Caco-2 (cell line): Measurements from ENCODE around the gene CCDC28B. TPM values are rescaled to one million over a fixed set of nuclear protein-coding genes. Genes with fewer than 3 reads are reported as not detected.
A peak's percentile ranks its signal among the peaks of the same experiment; 100 is the strongest.

ENCODE experiments used
- BruUV-seq: library from RNA; stranded (reverse); fragments of 400-500 nt; replicated peaks from 2 replicates; lab custom pipeline; 2021; lab: Mats Ljungman, UMichigan
- CTCF ChIA-PET: fragments of 300-600 bp; sonication (Branson Sonifier 250); formaldehyde crosslinking; loops from one replicate; lab custom pipeline; 2022; ENCODE audit warnings: antibody characterized with exemption; lab: Charles Lee
- POLR2A ChIA-PET: fragments of 300-600 bp; sonication (Branson Sonifier 250); formaldehyde crosslinking; loops from one replicate; lab custom pipeline; 2022; ENCODE audit warnings: antibody characterized with exemption; lab: Charles Lee
- DNase-seq, 2 experiments: peaks; one replicate each; pipeline versions ENCODE4 v3.0.0 to v3.0.0-alpha.2; 2020 to 2022
- H3K27me3 ChIP-seq: replicated peaks from 2 replicates; pipeline ENCODE4 v1.6.0; 2011; ENCODE audit warnings: low read length; ENCODE audit not compliant: control insufficient read depth, insufficient read depth
- H3K36me3 ChIP-seq: 2 replicates; pipeline ENCODE4 v1.5.1; 2011; ENCODE audit warnings: low read length; ENCODE audit not compliant: control insufficient read depth, insufficient read depth
- H3K4me1 ChIP-seq: fragments of 250-450 bp; sonication (Bioruptor Pico); 2 replicates; pipeline ENCODE4 v1.5.1; 2020; ENCODE audit warnings: mild to moderate bottlenecking
- H3K4me3 ChIP-seq: 2 replicates; pipeline ENCODE4 v1.5.1; 2011; ENCODE audit warnings: low read depth, mild to moderate bottlenecking, control low read depth, low read length
- H3K9me3 ChIP-seq: fragments of 250-450 bp; sonication (Bioruptor Pico); 2 replicates; pipeline ENCODE4 v1.5.1; 2020; ENCODE audit warnings: mild to moderate bottlenecking, moderate library complexity
- H3K27ac Mint-ChIP-seq: one replicate; pipeline ENCODE4 v1.8.0; 2022; ENCODE audit warnings: mixed read lengths; ENCODE audit not compliant: unreplicated experiment
- H3K27me3 Mint-ChIP-seq: one replicate; pipeline ENCODE4 v1.8.0; 2022; ENCODE audit warnings: mixed read lengths; ENCODE audit not compliant: insufficient read depth, unreplicated experiment
- H3K36me3 Mint-ChIP-seq: one replicate; pipeline ENCODE4 v1.8.0; 2022; ENCODE audit warnings: mild to moderate bottlenecking, mixed read lengths; ENCODE audit not compliant: insufficient read depth, unreplicated experiment
- H3K4me1 Mint-ChIP-seq: one replicate; pipeline ENCODE4 v1.8.0; 2022; ENCODE audit warnings: low read depth, mixed read lengths; ENCODE audit not compliant: unreplicated experiment
- H3K4me3 Mint-ChIP-seq: one replicate; pipeline ENCODE4 v1.8.0; 2022; ENCODE audit warnings: mild to moderate bottlenecking, moderate library complexity, mixed read lengths; ENCODE audit not compliant: unreplicated experiment
- H3K9me3 Mint-ChIP-seq: one replicate; pipeline ENCODE4 v1.8.0; 2022; ENCODE audit warnings: mixed read lengths; ENCODE audit not compliant: unreplicated experiment
- CTCF ChIP-seq, 2 experiments: fragments of 200-600 bp in 1 of 2; IDR thresholded peaks; 1 replicate in 1 of 2; 2 replicates in 1 of 2; pipeline versions ENCODE4 v1.5.1 to v1.8.0; 2011 to 2022; ENCODE audit warnings: antibody characterized with exemption in 1 of 2, control low read depth in 1 of 2, inconsistent platforms in 1 of 2, low read depth in 1 of 2, low read length in 1 of 2, mild to moderate bottlenecking in 1 of 2, moderate library complexity in 1 of 2; ENCODE audit not compliant: insufficient read depth in 1 of 2, severe bottlenecking in 1 of 2, unreplicated experiment in 1 of 2
- intact Hi-C: fragments of 100-400 bp; cut with micrococcal nuclease; formaldehyde crosslinking; loops from one replicate; pipeline ENCODE4 v1.10.0; 2022; ENCODE audit not compliant: unreplicated experiment
- total RNA-seq: library from RNA; stranded (reverse); gene quantifications from 2 replicates; pipeline ENCODE4 v1.2.3, GENCODE V29; 2022

Gene CCDC28B
- total RNA-seq, 1 experiment from 2014 or later: 3.9 TPM

- CTCF ChIA-PET: interaction anchor here (0.5 kb wide), 1 partner anchor 506 kb away, joined by 4 read pairs; no protein-coding TSS in a partner anchor
- intact Hi-C loops: no loop called here
- Histone ChIP-seq H3K4me1 (peaks cover 15% of the 10 kb centered on the region), H3K4me3 (no peak overlapping the region), H3K36me3 (peaks cover 2% of the 10 kb centered on the region; the same call in 1 of the 2 replicates), H3K9me3 (no peaks in the 10 kb centered on the region), H3K27me3 (no peaks in the 10 kb centered on the region)
- no peaks in the 10 kb centered on the region for H3K9me3 Mint-ChIP-seq
- H3K4me3 Mint-ChIP-seq: peak overlapping the region; percentile 92
- H3K36me3 Mint-ChIP-seq: peaks cover 78% of the 10 kb centered on the region
- no peak for DNase-seq
- H3K27me3 Mint-ChIP-seq: no peaks in the 10 kb centered on the region
- no peak for TF ChIP-seq CTCF (IDR thresholded peaks at IDR 0.05; ENCODE audit: insufficient read depth in 1 of 2, low read depth in 1 of 2, low read length in 1 of 2, severe bottlenecking in 1 of 2, unreplicated experiment in 1 of 2)
- peak overlapping the region; percentile 94 for H3K27ac Mint-ChIP-seq
- BruUV-seq: no TSS peak
- H3K4me1 Mint-ChIP-seq: peaks cover 32% of the 10 kb centered on the region
- POLR2A ChIA-PET: no interaction called here
Observed at GRCh38 chr1:32181563-32181962, 18.8 kb upstream of the CCDC28B start.

- no peak for DNase-seq
- Histone ChIP-seq H3K4me3 (no peak overlapping the region), H3K9me3 (no peaks in the 10 kb centered on the region), H3K4me1 (peaks cover 15% of the 10 kb centered on the region), H3K36me3 (peaks cover 2% of the 10 kb centered on the region; the same call in 1 of the 2 replicates), H3K27me3 (no peaks in the 10 kb centered on the region)
- intact Hi-C loops: no loop called here
- Mint-ChIP-seq H3K4me3 (no peak overlapping the region), H3K27me3 (no peaks in the 10 kb centered on the region), H3K27ac (no peak overlapping the region), H3K36me3 (peaks cover 80% of the 10 kb centered on the region), H3K4me1 (peaks cover 32% of the 10 kb centered on the region), H3K9me3 (no peaks in the 10 kb centered on the region)
- CTCF ChIA-PET: interaction anchor here (0.5 kb wide), 1 partner anchor 506 kb away, joined by 4 read pairs; no protein-coding TSS in a partner anchor
- POLR2A ChIA-PET: no interaction called here
- no peak for TF ChIP-seq CTCF (IDR thresholded peaks at IDR 0.05; ENCODE audit: insufficient read depth in 1 of 2, low read depth in 1 of 2, low read length in 1 of 2, severe bottlenecking in 1 of 2, unreplicated experiment in 1 of 2)
- BruUV-seq: no TSS peak
Observed at GRCh38 chr1:32182060-32182459, 18.3 kb upstream of the CCDC28B start.

- Mint-ChIP-seq H3K4me3 (no peak overlapping the region), H3K27me3 (no peaks in the 10 kb centered on the region), H3K36me3 (peaks cover 81% of the 10 kb centered on the region), H3K9me3 (no peaks in the 10 kb centered on the region), H3K4me1 (peaks cover 22% of the 10 kb centered on the region), H3K27ac (no peak overlapping the region)
- BruUV-seq: no TSS peak
- H3K4me3 ChIP-seq: no peak overlapping the region
- ChIA-PET POLR2A (no interaction called here), CTCF (no interaction called here)
- intact Hi-C loops: no loop called here
- DNase-seq: no peak
- H3K36me3 ChIP-seq: peaks cover 4% of the 10 kb centered on the region
- H3K27me3 ChIP-seq: no peaks in the 10 kb centered on the region
- no peaks in the 10 kb centered on the region for H3K9me3 ChIP-seq
- TF ChIP-seq CTCF (IDR thresholded peaks at IDR 0.05; ENCODE audit: insufficient read depth in 1 of 2, low read depth in 1 of 2, low read length in 1 of 2, severe bottlenecking in 1 of 2, unreplicated experiment in 1 of 2): no peak
- no peaks in the 10 kb centered on the region for H3K4me1 ChIP-seq
Observed at GRCh38 chr1:32184650-32185049, 15.7 kb upstream of the CCDC28B start.
